Caco-2 (cell line): ENCODE results near the gene NRCAM. TPM values are rescaled to one million over a fixed set of nuclear protein-coding genes. Genes with fewer than 3 reads are reported as not detected.

ENCODE experiments used
- BruUV-seq: library from RNA; stranded (reverse); fragments of 400-500 nt; replicated peaks from 2 replicates; lab custom pipeline; 2021; lab: Mats Ljungman, UMichigan
- CTCF ChIA-PET: fragments of 300-600 bp; sonication (Branson Sonifier 250); formaldehyde crosslinking; loops from one replicate; lab custom pipeline; 2022; ENCODE audit warnings: antibody characterized with exemption; lab: Charles Lee
- POLR2A ChIA-PET: fragments of 300-600 bp; sonication (Branson Sonifier 250); formaldehyde crosslinking; loops from one replicate; lab custom pipeline; 2022; ENCODE audit warnings: antibody characterized with exemption; lab: Charles Lee
- DNase-seq, 2 experiments: peaks; one replicate each; pipeline versions ENCODE4 v3.0.0 to v3.0.0-alpha.2; 2020 to 2022
- H3K27me3 ChIP-seq: replicated peaks from 2 replicates; pipeline ENCODE4 v1.6.0; 2011; ENCODE audit warnings: low read length; ENCODE audit not compliant: control insufficient read depth, insufficient read depth
- H3K36me3 ChIP-seq: 2 replicates; pipeline ENCODE4 v1.5.1; 2011; ENCODE audit warnings: low read length; ENCODE audit not compliant: control insufficient read depth, insufficient read depth
- H3K4me1 ChIP-seq: fragments of 250-450 bp; sonication (Bioruptor Pico); 2 replicates; pipeline ENCODE4 v1.5.1; 2020; ENCODE audit warnings: mild to moderate bottlenecking
- H3K4me3 ChIP-seq: 2 replicates; pipeline ENCODE4 v1.5.1; 2011; ENCODE audit warnings: low read depth, mild to moderate bottlenecking, control low read depth, low read length
- H3K9me3 ChIP-seq: fragments of 250-450 bp; sonication (Bioruptor Pico); 2 replicates; pipeline ENCODE4 v1.5.1; 2020; ENCODE audit warnings: mild to moderate bottlenecking, moderate library complexity
- H3K27ac Mint-ChIP-seq: one replicate; pipeline ENCODE4 v1.8.0; 2022; ENCODE audit warnings: mixed read lengths; ENCODE audit not compliant: unreplicated experiment
- H3K27me3 Mint-ChIP-seq: one replicate; pipeline ENCODE4 v1.8.0; 2022; ENCODE audit warnings: mixed read lengths; ENCODE audit not compliant: insufficient read depth, unreplicated experiment
- H3K36me3 Mint-ChIP-seq: one replicate; pipeline ENCODE4 v1.8.0; 2022; ENCODE audit warnings: mild to moderate bottlenecking, mixed read lengths; ENCODE audit not compliant: insufficient read depth, unreplicated experiment
- H3K4me1 Mint-ChIP-seq: one replicate; pipeline ENCODE4 v1.8.0; 2022; ENCODE audit warnings: low read depth, mixed read lengths; ENCODE audit not compliant: unreplicated experiment
- H3K4me3 Mint-ChIP-seq: one replicate; pipeline ENCODE4 v1.8.0; 2022; ENCODE audit warnings: mild to moderate bottlenecking, moderate library complexity, mixed read lengths; ENCODE audit not compliant: unreplicated experiment
- H3K9me3 Mint-ChIP-seq: one replicate; pipeline ENCODE4 v1.8.0; 2022; ENCODE audit warnings: mixed read lengths; ENCODE audit not compliant: unreplicated experiment
- CTCF ChIP-seq, 2 experiments: fragments of 200-600 bp in 1 of 2; IDR thresholded peaks; 1 replicate in 1 of 2; 2 replicates in 1 of 2; pipeline versions ENCODE4 v1.5.1 to v1.8.0; 2011 to 2022; ENCODE audit warnings: antibody characterized with exemption in 1 of 2, control low read depth in 1 of 2, inconsistent platforms in 1 of 2, low read depth in 1 of 2, low read length in 1 of 2, mild to moderate bottlenecking in 1 of 2, moderate library complexity in 1 of 2; ENCODE audit not compliant: insufficient read depth in 1 of 2, severe bottlenecking in 1 of 2, unreplicated experiment in 1 of 2
- intact Hi-C: fragments of 100-400 bp; cut with micrococcal nuclease; formaldehyde crosslinking; loops from one replicate; pipeline ENCODE4 v1.10.0; 2022; ENCODE audit not compliant: unreplicated experiment
- total RNA-seq: library from RNA; stranded (reverse); gene quantifications from 2 replicates; pipeline ENCODE4 v1.2.3, GENCODE V29; 2022

NRCAM gene
- total RNA-seq, 1 experiment from 2014 or later, result 96.2 TPM

- Mint-ChIP-seq H3K4me1 (peaks cover 44% of the 10 kb centered on the region), H3K9me3 (no peaks in the 10 kb centered on the region), H3K36me3 (peaks cover 21% of the 10 kb centered on the region), H3K27me3 (no peaks in the 10 kb centered on the region), H3K27ac (peak overlapping the region; percentile 81), H3K4me3 (peak overlapping the region; percentile 38)
- Histone ChIP-seq H3K4me3 (no peak overlapping the region), H3K9me3 (no peaks in the 10 kb centered on the region), H3K4me1 (peaks cover 59% of the 10 kb centered on the region), H3K27me3 (no peaks in the 10 kb centered on the region), H3K36me3 (no peaks in the 10 kb centered on the region)
- POLR2A ChIA-PET, result no interaction called here
- DNase-seq, result no peak
- CTCF ChIA-PET, result no interaction called here
- intact Hi-C loops, result no loop called here
- TF ChIP-seq CTCF (IDR thresholded peaks at IDR 0.05; ENCODE audit: insufficient read depth in 1 of 2, low read depth in 1 of 2, low read length in 1 of 2, severe bottlenecking in 1 of 2, unreplicated experiment in 1 of 2), result no peak
- BruUV-seq, result TSS peak; percentile 31
These were observed 222.0 kb downstream of the NRCAM start for GRCh38 chr7:108234281-108234680.

- Histone ChIP-seq H3K9me3 (no peaks in the 10 kb centered on the region), H3K4me3 (no peak overlapping the region), H3K27me3 (no peaks in the 10 kb centered on the region), H3K36me3 (no peaks in the 10 kb centered on the region), H3K4me1 (peaks cover 44% of the 10 kb centered on the region)
- DNase-seq, result no peak
- BruUV-seq, result no TSS peak
- Mint-ChIP-seq H3K27me3 (no peaks in the 10 kb centered on the region), H3K36me3 (peaks cover 30% of the 10 kb centered on the region), H3K4me3 (no peak overlapping the region), H3K27ac (no peak overlapping the region), H3K4me1 (peaks cover 42% of the 10 kb centered on the region), H3K9me3 (no peaks in the 10 kb centered on the region)
- no peak for TF ChIP-seq CTCF (IDR thresholded peaks at IDR 0.05; ENCODE audit: insufficient read depth in 1 of 2, low read depth in 1 of 2, low read length in 1 of 2, severe bottlenecking in 1 of 2, unreplicated experiment in 1 of 2)
- intact Hi-C loops, result no loop called here
- ChIA-PET CTCF (no interaction called here), POLR2A (no interaction called here)
These were observed 224.2 kb downstream of the NRCAM start for GRCh38 chr7:108232076-108232475.

GRCh38 chr7:108231221-108231620, 225.0 kb downstream of the NRCAM start:
- ChIA-PET POLR2A (no interaction called here), CTCF (no interaction called here)
- no peaks in the 10 kb centered on the region for H3K9me3 Mint-ChIP-seq
- Histone ChIP-seq H3K27me3 (no peaks in the 10 kb centered on the region), H3K9me3 (no peaks in the 10 kb centered on the region), H3K4me1 (peaks cover 36% of the 10 kb centered on the region), H3K4me3 (no peak overlapping the region), H3K36me3 (no peaks in the 10 kb centered on the region)
- H3K36me3 Mint-ChIP-seq, result peaks cover 35% of the 10 kb centered on the region
- no peak for TF ChIP-seq CTCF (IDR thresholded peaks at IDR 0.05; ENCODE audit: insufficient read depth in 1 of 2, low read depth in 1 of 2, low read length in 1 of 2, severe bottlenecking in 1 of 2, unreplicated experiment in 1 of 2)
- no TSS peak for BruUV-seq
- DNase-seq, result no peak
- no peak overlapping the region for H3K27ac Mint-ChIP-seq
- peaks cover 44% of the 10 kb centered on the region for H3K4me1 Mint-ChIP-seq
- intact Hi-C loops, result no loop called here
- H3K4me3 Mint-ChIP-seq, result no peak overlapping the region
- no peaks in the 10 kb centered on the region for H3K27me3 Mint-ChIP-seq
